WTC11 (cell line): ENCODE data around the gene CDPF1. TPM values are rescaled to one million over a fixed set of nuclear protein-coding genes. Genes with fewer than 3 reads are reported as not detected.

ENCODE experiments used
- ATAC-seq: fragments of 200-7000 bp; cut with Tn5 transposase; 2 replicates; pipeline ENCODE4 v1.10.0; 2021; ENCODE audit warnings: mild to moderate bottlenecking, moderate library complexity
- CTCF ChIA-PET: fragments of 300-600 bp; sonication (Branson Sonifier 250); formaldehyde crosslinking; loops from one replicate; lab custom pipeline; 2021; ENCODE audit warnings: antibody characterized with exemption; lab: Charles Lee
- POLR2A ChIA-PET: fragments of 350-600 bp; sonication (Branson Sonifier 250); formaldehyde crosslinking; loops from one replicate; lab custom pipeline; 2021; ENCODE audit warnings: antibody characterized with exemption; lab: Charles Lee
- DNase-seq: peaks from one replicate; pipeline ENCODE4 v3.0.0; 2021; ENCODE audit warnings: low spot score
- H3K27ac Mint-ChIP-seq: 2 replicates; pipeline ENCODE4 v1.8.0; 2021; ENCODE audit warnings: mixed read lengths
- H3K27me3 Mint-ChIP-seq: 2 replicates; pipeline ENCODE4 v1.8.0; 2021; ENCODE audit warnings: low read depth, mild to moderate bottlenecking, moderate library complexity, mixed read lengths
- H3K36me3 Mint-ChIP-seq: 2 replicates; pipeline ENCODE4 v1.8.0; 2021; ENCODE audit warnings: mixed read lengths
- H3K4me1 Mint-ChIP-seq: 2 replicates; pipeline ENCODE4 v1.8.0; 2022; ENCODE audit warnings: mixed read lengths
- H3K4me3 Mint-ChIP-seq: 2 replicates; pipeline ENCODE4 v1.8.0; 2021; ENCODE audit warnings: mild to moderate bottlenecking, moderate library complexity, mixed read lengths
- H3K9me3 Mint-ChIP-seq: 2 replicates; pipeline ENCODE4 v1.8.0; 2021; ENCODE audit warnings: mixed read lengths
- AFF4 ChIP-seq: sonication (generic); formaldehyde crosslinking; IDR thresholded peaks from 2 replicates; pipeline ENCODE4 v1.8.1; 2023; ENCODE audit warnings: mild to moderate bottlenecking, missing genetic modification reagents, borderline replicate concordance
- KAT7 ChIP-seq: sonication (generic); formaldehyde crosslinking; IDR thresholded peaks from 2 replicates; pipeline ENCODE4 v1.8.1; 2023; ENCODE audit warnings: missing genetic modification reagents, mild to moderate bottlenecking, borderline replicate concordance
- PREB ChIP-seq: sonication (generic); formaldehyde crosslinking; IDR thresholded peaks from 2 replicates; pipeline ENCODE4 v1.8.1; 2022; ENCODE audit warnings: mild to moderate bottlenecking, missing genetic modification reagents, moderate library complexity, borderline replicate concordance
- SMAD3 ChIP-seq: sonication (generic); formaldehyde crosslinking; IDR thresholded peaks from 2 replicates; pipeline ENCODE4 v1.8.0; 2022; ENCODE audit warnings: missing genetic modification reagents, mild to moderate bottlenecking, borderline replicate concordance
- SMAD4 ChIP-seq: sonication (generic); formaldehyde crosslinking; IDR thresholded peaks from 2 replicates; pipeline ENCODE4 v1.8.0; 2022; ENCODE audit warnings: mild to moderate bottlenecking, missing genetic modification reagents
- SP1 ChIP-seq: sonication (generic); formaldehyde crosslinking; conservative IDR thresholded peaks from 2 replicates; pipeline ENCODE4 v1.8.1; 2022; ENCODE audit warnings: missing genetic modification reagents
- TEAD1 ChIP-seq: sonication (generic); formaldehyde crosslinking; IDR thresholded peaks from 2 replicates; pipeline ENCODE4 v1.8.0; 2022; ENCODE audit warnings: mild to moderate bottlenecking, missing genetic modification reagents
- TEAD4 ChIP-seq: sonication (generic); formaldehyde crosslinking; IDR thresholded peaks from 2 replicates; pipeline ENCODE4 v1.8.0; 2022; ENCODE audit warnings: mild to moderate bottlenecking, missing genetic modification reagents
- USF1 ChIP-seq: sonication (generic); formaldehyde crosslinking; IDR thresholded peaks from 2 replicates; pipeline ENCODE4 v1.8.0; 2022; ENCODE audit warnings: mild to moderate bottlenecking, missing genetic modification reagents
- ZNF219 ChIP-seq: sonication (generic); formaldehyde crosslinking; IDR thresholded peaks from 2 replicates; pipeline ENCODE4 v1.8.0; 2023; ENCODE audit warnings: missing genetic modification reagents, mild to moderate bottlenecking, borderline replicate concordance
- ZNF232 ChIP-seq: sonication (generic); formaldehyde crosslinking; IDR thresholded peaks from 2 replicates; pipeline ENCODE4 v1.8.0; 2022; ENCODE audit warnings: mild to moderate bottlenecking, missing genetic modification reagents
- ZNF532 ChIP-seq: fragments of 250-450 bp; sonication (Bioruptor Pico); IDR thresholded peaks from 2 replicates; pipeline ENCODE4 v1.9.0; 2021; ENCODE audit warnings: mild to moderate bottlenecking, borderline replicate concordance
- total RNA-seq: library from RNA; stranded (reverse); gene quantifications from 3 replicates; pipeline ENCODE4 v1.2.3, GENCODE V29; 2021
- TF ChIP-seq, protein P1 (sequence below): sonication (generic); formaldehyde crosslinking; IDR thresholded peaks from 2 replicates; pipeline ENCODE4 v1.8.1; 2022; ENCODE audit warnings: low read depth, missing genetic modification reagents, borderline replicate concordance
- TF ChIP-seq, protein P2 (sequence below): sonication (generic); formaldehyde crosslinking; IDR thresholded peaks from 2 replicates; pipeline ENCODE4 v1.8.0; 2023; ENCODE audit warnings: mild to moderate bottlenecking, missing genetic modification reagents
- TF ChIP-seq, protein P3 (sequence below): sonication (generic); formaldehyde crosslinking; IDR thresholded peaks from 2 replicates; pipeline ENCODE4 v1.8.0; 2023; ENCODE audit warnings: missing genetic modification reagents

The CDPF1 gene
- total RNA-seq, 1 experiment from 2014 or later = 11.5 TPM

- CTCF ChIA-PET = interaction anchor here (0.5 to 2.8 kb wide), 6 partner anchors 14 to 300 kb away, joined by 3 to 25 read pairs (median 4); partner anchors contain the start of gene CDPF1
- H3K27ac Mint-ChIP-seq = no peak within 1 kb of the TSS
- POLR2A ChIA-PET = interaction anchor here (0.6 to 1.3 kb wide), 2 partner anchors 14 to 1074 kb away, joined by 3 to 4 read pairs; partner anchors contain the start of gene CDPF1
- DNase-seq = no peak
- H3K4me1 Mint-ChIP-seq = peaks cover 6% of the 10 kb centered on the region
- peaks cover 32% of the 10 kb centered on the region for H3K9me3 Mint-ChIP-seq
- H3K4me3 Mint-ChIP-seq = peak within 1 kb of the TSS; percentile 60
- H3K36me3 Mint-ChIP-seq = peaks cover 32% of the 10 kb centered on the region
- TF ChIP-seq TEAD4 (CRISPR knock-in tag) (no peak), AFF4 (0 out of 2 replicates have a peak, but pooled peaks have one; percentile 35), SMAD4 (0 out of 2 replicates have a peak, but pooled peaks have one; percentile 29)
- peaks cover 90% of the 10 kb centered on the region for H3K27me3 Mint-ChIP-seq
- no peak; the same call in 1 of the 2 replicates for ATAC-seq
These were observed 13.1 kb upstream of the CDPF1 start, which contains the start of gene PKDREJ for GRCh38 chr22:46263216-46263590. TSS of gene PKDREJ (minus strand) at chr22:46263343. CDS start at chr22:46263322, 21 bp downstream.

DNA sequence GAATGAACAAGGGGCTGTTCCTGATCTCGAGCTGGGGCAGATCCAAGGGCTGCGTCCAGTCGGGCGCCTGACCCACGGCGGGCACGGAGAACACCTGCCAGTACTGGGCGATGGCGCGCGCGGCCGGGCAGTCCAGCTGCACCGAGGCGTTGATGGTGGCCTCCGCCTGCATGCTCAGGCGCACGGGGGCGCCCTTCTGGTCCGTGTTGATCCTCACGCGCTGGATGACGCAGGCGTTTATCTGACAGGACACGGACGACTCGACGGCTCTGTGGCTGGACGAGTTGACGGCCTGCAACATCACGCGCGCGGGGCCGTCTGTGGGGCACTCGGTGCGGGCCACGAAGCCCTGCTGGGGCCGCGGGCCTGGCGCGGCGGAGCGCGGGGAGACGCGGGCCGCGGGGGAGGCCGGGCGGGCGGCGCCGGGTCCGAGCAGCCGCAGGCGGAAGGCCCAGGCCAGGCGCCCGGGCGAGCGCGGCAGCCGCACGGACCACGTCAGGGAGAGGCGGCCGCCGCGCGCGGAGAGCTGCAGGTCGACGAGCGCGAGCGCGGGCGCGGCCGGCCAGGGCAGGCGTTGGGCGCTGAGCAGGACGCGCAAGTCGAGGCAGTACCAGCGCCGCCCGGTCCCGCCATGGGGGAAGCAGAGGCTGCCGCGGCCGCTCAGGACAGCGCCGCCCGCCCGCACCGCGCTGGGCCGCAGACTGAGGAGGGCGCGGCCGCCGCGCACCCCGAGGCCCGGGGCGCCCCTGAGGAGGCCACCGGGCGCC is 12.5 kb upstream of the CDPF1 start:
- H3K4me3 Mint-ChIP-seq = peak overlapping the region; percentile 53
- ChIA-PET POLR2A (interaction anchor here (1.3 to 1.5 kb wide), 2 partner anchors 13 to 24 kb away, joined by 3 to 4 read pairs; partner anchors contain the start of gene CDPF1), CTCF (interaction anchor here (1.0 to 2.8 kb wide), 6 partner anchors 13 to 140 kb away, joined by 3 to 25 read pairs (median 4); partner anchors contain the start of gene CDPF1)
- peaks cover 96% of the 10 kb centered on the region for H3K27me3 Mint-ChIP-seq
- DNase-seq (peak; percentile 80), ATAC-seq (peak; percentile 83)
- H3K36me3 Mint-ChIP-seq = peaks cover 32% of the 10 kb centered on the region
- no peak overlapping the region for H3K27ac Mint-ChIP-seq
- H3K4me1 Mint-ChIP-seq = peaks cover 4% of the 10 kb centered on the region; the same call in 1 of the 2 replicates
- H3K9me3 Mint-ChIP-seq = peaks cover 35% of the 10 kb centered on the region
- TF ChIP-seq, protein P1, sequence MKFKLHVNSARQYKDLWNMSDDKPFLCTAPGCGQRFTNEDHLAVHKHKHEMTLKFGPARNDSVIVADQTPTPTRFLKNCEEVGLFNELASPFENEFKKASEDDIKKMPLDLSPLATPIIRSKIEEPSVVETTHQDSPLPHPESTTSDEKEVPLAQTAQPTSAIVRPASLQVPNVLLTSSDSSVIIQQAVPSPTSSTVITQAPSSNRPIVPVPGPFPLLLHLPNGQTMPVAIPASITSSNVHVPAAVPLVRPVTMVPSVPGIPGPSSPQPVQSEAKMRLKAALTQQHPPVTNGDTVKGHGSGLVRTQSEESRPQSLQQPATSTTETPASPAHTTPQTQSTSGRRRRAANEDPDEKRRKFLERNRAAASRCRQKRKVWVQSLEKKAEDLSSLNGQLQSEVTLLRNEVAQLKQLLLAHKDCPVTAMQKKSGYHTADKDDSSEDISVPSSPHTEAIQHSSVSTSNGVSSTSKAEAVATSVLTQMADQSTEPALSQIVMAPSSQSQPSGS = peak; percentile 85; the same call in 1 of the 2 replicates
- TF ChIP-seq USF1 (peak; percentile 66; the same call in 1 of the 2 replicates), ZNF232 (CRISPR knock-in tag) (peak; percentile 95), SMAD3 (CRISPR knock-in tag) (peak; percentile 81; the same call in 1 of the 2 replicates), ZNF219 (CRISPR knock-in tag) (peak; percentile 90; the same call in 1 of the 2 replicates), TEAD1 (CRISPR knock-in tag) (peak; percentile 95), PREB (no peak), ZNF532 (CRISPR knock-in tag) (no peak), SP1 (CRISPR knock-in tag) (peak; percentile 44; the same call in 1 of the 2 replicates), KAT7 (CRISPR knock-in tag) (no peak), SMAD4 (peak; percentile 94)
- TF ChIP-seq, protein P2, sequence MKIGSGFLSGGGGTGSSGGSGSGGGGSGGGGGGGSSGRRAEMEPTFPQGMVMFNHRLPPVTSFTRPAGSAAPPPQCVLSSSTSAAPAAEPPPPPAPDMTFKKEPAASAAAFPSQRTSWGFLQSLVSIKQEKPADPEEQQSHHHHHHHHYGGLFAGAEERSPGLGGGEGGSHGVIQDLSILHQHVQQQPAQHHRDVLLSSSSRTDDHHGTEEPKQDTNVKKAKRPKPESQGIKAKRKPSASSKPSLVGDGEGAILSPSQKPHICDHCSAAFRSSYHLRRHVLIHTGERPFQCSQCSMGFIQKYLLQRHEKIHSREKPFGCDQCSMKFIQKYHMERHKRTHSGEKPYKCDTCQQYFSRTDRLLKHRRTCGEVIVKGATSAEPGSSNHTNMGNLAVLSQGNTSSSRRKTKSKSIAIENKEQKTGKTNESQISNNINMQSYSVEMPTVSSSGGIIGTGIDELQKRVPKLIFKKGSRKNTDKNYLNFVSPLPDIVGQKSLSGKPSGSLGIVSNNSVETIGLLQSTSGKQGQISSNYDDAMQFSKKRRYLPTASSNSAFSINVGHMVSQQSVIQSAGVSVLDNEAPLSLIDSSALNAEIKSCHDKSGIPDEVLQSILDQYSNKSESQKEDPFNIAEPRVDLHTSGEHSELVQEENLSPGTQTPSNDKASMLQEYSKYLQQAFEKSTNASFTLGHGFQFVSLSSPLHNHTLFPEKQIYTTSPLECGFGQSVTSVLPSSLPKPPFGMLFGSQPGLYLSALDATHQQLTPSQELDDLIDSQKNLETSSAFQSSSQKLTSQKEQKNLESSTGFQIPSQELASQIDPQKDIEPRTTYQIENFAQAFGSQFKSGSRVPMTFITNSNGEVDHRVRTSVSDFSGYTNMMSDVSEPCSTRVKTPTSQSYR = peak; percentile 92
- TF ChIP-seq, protein P3, sequence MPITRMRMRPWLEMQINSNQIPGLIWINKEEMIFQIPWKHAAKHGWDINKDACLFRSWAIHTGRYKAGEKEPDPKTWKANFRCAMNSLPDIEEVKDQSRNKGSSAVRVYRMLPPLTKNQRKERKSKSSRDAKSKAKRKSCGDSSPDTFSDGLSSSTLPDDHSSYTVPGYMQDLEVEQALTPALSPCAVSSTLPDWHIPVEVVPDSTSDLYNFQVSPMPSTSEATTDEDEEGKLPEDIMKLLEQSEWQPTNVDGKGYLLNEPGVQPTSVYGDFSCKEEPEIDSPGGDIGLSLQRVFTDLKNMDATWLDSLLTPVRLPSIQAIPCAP (CRISPR knock-in tag) = peak; percentile 88; the same call in 1 of the 2 replicates
